ENCODE results near the gene OR2G6.
"Not testable (repeated sequence)": the region's sequence is repeated elsewhere in the genome, so short reads cannot be mapped to it uniquely, and the experiment has no call there.

The OR2G6 gene

DNA sequence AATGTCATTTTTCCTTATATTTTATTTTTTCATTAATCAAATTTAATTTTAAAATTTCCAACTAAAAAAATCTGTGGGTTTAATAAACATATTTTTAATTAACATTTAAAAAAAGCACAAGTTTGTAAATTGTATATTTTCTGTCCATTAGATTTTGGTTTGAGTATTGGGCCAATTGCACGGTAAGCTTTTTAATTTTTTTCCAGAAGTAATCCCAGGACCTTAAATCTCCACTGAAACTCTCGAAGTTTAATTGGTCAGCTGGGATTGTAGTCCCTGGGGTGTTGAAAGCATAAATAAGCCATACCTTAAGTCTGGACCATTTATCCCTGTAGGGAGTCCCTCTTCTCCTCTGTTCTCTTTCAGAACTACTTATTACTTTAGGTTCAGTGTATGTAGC, at the start of gene OR2G6:
TSS of gene OR2G6 (plus strand) at position 301 of the 400 bp plus-strand sequence. CDS start 13,574 bp downstream, outside the sequence.
- not testable (repeated sequence) for DNase-seq (ENCODE audit: low read depth)

GRCh38 chr1:248459117-248459516, 48.8 kb upstream of the OR2G6 start:
- DNase-seq (ENCODE audit: low read depth), result not testable (repeated sequence)

DNA sequence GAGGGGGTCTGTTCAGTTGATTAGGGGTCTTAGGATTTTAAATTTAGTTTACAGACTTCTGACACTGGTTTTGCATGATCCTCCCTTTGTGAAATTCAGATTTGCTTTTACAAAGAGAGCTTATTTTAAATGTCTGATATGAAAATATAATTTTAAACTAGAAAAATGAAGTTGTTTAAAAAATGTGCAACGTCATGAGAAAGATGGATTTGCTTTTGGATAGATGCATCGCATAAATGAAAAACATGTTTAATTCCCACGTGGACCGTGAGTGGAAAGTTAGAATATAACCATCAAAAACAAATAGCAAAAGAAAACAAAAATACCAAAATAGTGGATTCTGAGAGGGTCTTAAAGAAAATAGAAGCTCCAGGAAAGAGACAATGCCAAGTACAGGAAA, 36.7 kb upstream of the OR2G6 start:
- DNase-seq (ENCODE audit: low read depth), result no peak

DNA sequence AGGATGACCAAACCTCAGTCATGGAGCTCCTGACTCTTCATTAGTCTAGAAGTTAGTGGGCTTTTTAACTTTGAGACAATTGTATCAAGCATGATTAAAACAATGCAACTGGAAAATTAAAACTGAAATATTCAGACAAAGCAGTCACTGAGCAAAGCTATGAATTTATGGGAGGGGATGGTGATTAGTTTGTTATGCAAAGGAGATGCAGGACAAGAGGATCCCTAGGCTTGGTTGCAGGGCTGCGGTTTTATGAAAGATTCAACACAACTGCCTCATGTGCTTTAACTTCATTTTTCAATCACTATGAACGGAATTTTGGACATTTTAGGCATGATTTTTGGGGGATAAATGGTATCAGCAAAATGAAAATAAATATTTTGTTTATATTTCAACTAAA, 35.8 kb upstream of the OR2G6 start:
- not testable (repeated sequence) for DNase-seq (ENCODE audit: low read depth)

DNA sequence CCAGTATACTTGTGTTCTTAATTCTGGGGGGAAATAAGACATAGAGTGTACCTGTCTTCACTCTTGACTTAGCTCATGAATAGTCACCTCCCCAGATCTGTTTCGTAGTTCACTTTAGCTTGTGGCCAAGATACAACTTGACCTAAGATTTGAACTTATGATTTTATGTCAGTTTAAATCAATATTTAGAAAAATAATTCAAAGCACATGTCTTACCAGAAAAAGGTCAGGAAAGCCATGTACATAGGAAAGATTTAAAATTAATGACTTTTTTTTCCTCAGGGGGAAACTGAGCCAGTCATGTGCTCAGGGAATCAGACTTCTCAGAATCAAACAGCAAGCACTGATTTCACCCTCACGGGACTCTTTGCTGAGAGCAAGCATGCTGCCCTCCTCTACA, 34.8 kb upstream of the OR2G6 start, which contains the start of gene OR2T3:
TSS of gene OR2T3 (plus strand) at position 301 of the 400 bp plus-strand sequence. CDS start at position 301, 0 bp downstream.
- not testable (repeated sequence) for DNase-seq (ENCODE audit: low read depth)

DNA sequence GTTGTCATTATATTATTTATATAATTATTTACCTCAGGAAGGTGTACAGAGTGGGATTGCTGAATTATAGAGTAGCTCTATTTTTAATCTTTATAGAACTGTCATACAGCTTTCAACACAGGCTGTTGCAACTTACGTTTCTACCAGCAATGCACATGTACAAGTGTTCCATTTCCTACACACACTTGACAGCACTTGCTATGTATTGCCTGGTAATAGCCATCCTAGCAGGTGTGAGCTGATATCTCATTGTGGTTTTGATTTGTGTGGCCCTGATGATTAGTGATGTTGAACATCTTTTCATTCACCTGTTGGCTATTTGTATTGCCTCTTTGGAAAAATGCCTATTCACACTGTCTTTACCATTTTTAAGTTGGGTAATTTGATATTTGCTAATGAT, 32.2 kb upstream of the OR2G6 start:
- DNase-seq (ENCODE audit: low read depth), result not testable (repeated sequence)

DNA sequence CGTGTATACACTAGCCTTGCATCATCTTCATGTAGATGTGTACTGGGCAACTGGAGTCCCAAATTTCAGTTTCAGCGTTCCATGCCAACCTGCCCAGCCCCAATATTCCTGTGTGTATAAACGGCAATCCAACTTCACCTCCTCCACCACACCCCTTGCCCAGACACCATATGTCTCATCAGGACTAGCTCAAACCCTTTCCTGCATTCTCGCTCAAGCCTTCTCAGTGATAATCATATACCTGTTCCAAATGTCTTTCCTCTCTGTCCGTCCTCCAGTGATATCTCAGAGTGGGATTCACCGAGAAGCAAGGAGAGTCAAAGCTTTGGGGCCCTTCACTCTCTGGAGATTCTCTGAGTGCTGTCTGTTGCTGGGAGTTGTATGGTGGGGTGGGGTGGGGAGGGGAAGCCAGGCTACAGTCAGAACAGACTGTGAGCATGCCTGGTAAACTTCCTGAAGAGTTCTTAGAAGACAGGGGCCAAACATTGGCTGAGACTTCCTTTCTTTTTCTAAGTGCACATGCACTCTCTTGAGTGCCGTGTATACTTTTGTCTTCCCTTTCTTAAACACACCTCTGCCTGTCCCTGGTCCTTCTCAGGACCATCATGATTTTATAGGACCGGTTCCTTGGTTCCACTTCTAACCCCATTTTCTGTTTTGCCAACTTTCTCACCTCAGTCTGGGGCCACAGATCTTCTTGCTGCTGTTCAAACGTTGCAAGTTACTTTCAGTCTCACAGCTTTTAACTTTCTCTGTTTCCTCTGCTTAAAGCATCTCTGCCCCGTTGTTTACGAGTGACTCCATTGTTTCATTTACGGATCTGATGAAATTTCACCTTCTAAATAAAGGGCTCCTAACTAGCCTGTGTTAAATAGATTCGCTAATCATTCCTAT, 25.9 kb upstream of the OR2G6 start:
- not testable (repeated sequence) for DNase-seq (ENCODE audit: low read depth)

DNA sequence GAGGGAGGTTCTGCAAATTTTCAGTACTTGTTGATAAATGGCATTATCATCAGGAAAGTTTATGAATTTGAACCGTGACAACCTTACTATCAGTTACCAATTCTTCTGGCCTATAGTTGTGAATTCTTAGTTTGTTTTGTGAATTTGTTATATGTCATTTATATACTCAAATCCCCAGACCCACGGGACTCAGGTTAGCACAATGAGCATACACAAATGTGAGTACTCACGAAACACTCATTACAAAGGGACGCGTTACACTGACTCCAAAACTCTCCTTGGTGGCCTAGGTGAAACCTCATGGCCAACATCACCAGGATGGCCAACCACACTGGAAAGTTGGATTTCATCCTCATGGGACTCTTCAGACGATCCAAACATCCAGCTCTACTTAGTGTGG, 19.6 kb upstream of the OR2G6 start, which contains the start of gene OR2T5:
TSS of gene OR2T5 (plus strand) at position 301 of the 400 bp plus-strand sequence. CDS start at position 301, 0 bp downstream.
- DNase-seq (ENCODE audit: low read depth), result not testable (repeated sequence)

DNA sequence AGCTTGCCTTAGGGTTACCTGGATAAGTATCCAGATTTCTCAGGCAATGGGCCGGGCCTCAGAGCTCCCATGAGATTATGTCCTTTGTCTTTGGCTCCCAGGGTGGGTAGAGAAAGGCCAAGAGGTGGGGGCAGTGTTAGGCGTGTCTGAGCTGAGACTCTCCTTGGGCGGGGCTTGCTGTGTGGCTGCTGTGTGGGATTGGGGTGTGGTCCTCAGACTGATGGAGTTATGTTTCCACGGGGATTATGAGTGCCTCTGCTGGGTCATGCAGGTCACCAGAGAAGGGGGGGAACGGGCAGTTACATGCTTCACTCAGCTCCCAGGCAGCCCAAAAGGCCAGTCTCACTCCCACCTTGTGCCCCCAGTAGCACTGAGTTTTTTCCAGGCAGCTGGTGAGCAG, 11.2 kb upstream of the OR2G6 start:
- DNase-seq (ENCODE audit: low read depth), result not testable (repeated sequence)

DNA sequence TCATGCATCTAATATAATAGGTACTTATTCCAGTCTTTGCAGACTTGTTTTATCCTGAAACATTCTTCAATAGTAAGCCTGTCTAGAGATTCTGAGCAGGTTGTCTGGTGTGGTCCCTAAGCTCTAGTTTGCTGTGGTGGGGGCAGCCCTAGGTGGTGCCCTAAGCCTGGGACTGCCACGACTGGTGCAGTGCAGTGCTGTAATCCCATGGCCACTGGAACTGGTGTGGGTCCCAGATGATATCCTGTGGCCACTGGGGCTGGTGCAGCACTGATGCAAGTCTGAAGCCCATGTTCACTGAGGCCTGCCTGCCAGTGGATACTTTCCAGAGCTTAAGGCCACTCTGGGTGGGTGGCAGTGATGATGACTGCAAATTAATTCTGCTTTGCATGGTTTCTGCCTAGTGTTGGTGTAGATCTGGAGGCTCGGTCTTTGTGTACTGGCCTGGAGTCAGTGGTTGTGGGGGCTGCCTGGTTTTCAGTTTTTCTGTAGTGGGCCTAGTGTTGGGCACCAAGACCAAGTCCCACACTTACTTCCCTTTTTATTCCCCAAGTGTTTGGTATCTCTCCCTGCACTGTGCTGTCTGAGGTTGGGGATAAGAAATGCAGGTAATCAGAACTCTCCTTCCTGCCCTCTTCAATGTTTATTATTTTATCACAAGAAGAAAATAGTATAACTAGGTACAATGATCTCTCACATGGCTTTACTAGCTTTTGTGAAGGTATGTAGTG, 7.4 kb upstream of the OR2G6 start:
- not testable (repeated sequence) for DNase-seq (ENCODE audit: low read depth)

DNA sequence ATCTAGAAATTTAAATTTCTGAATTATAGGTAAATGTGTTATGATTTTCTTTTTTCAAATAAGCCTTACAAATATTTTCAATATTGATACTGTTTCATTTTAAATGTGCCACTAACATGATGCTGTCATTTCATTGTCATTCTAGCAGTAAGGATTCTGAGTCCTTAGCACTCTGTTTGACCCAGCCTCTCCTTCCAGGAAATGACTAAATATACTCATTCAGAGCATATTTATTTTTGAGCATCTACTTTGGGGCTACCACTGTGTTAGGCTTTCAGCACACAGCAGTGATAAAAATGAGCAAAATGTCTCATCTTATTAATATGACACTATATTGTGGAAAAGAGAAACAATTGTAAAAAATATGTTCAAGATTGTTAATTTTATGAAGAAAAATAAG, 2.3 kb downstream of the OR2G6 start:
- DNase-seq (ENCODE audit: low read depth), result not testable (repeated sequence)

DNA sequence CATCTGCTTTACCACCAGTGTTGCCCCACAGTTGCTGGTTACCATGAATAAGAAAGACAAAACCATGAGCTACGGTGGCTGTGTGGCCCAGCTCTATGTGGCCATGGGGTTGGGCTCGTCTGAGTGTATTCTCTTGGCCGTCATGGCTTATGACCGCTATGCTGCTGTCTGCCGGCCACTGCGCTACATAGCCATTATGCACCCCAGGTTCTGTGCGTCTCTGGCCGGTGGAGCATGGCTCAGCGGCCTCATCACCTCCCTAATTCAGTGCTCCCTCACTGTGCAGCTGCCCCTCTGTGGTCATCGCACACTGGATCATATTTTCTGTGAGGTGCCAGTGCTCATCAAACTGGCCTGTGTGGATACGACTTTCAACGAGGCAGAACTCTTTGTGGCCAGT, 14.0 kb downstream of the OR2G6 start:
- no peak for DNase-seq (ENCODE audit: low read depth)

GRCh38 chr1:248537449-248537848, 29.6 kb downstream of the OR2G6 start:
- not testable (repeated sequence) for DNase-seq (ENCODE audit: low read depth)

DNA sequence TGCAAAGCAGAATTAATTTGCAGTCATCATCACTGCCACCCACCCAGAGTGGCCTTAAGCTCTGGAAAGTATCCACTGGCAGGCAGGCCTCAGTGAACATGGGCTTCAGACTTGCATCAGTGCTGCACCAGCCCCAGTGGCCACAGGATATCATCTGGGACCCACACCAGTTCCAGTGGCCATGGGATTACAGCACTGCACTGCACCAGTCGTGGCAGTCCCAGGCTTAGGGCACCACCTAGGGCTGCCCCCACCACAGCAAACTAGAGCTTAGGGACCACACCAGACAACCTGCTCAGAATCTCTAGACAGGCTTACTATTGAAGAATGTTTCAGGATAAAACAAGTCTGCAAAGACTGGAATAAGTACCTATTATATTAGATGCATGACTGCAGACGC, 39.5 kb downstream of the OR2G6 start:
- not testable (repeated sequence) for DNase-seq (ENCODE audit: low read depth)

GRCh38 chr1:248551027-248551426, 43.2 kb downstream of the OR2G6 start:
- not testable (repeated sequence) for DNase-seq (ENCODE audit: low read depth)

DNA sequence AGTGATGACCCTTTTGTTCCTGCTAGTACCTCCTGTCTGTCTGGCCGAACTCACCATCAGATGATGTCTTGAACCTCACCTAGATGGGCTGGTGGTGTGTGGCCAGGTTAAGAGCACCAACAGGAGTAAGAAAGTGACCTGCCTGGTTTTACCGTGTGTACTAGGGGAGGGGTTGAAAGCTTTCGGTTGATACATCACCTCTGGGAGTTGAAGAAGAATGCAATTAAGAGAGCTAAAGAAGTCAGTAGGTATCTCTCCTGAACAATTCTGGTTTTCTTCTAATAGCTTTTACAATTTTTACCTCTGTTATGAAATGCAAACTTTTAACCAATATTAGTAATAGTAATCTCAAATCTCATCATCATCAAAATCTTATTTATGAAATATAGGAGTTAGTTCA, 54.8 kb downstream of the OR2G6 start, which contains the start of gene OR2T29:
TSS of gene OR2T29 (minus strand) at position 101 of the 400 bp plus-strand sequence. CDS start 3,281 bp downstream, outside the sequence.
- not testable (repeated sequence) for DNase-seq (ENCODE audit: low read depth)

DNA sequence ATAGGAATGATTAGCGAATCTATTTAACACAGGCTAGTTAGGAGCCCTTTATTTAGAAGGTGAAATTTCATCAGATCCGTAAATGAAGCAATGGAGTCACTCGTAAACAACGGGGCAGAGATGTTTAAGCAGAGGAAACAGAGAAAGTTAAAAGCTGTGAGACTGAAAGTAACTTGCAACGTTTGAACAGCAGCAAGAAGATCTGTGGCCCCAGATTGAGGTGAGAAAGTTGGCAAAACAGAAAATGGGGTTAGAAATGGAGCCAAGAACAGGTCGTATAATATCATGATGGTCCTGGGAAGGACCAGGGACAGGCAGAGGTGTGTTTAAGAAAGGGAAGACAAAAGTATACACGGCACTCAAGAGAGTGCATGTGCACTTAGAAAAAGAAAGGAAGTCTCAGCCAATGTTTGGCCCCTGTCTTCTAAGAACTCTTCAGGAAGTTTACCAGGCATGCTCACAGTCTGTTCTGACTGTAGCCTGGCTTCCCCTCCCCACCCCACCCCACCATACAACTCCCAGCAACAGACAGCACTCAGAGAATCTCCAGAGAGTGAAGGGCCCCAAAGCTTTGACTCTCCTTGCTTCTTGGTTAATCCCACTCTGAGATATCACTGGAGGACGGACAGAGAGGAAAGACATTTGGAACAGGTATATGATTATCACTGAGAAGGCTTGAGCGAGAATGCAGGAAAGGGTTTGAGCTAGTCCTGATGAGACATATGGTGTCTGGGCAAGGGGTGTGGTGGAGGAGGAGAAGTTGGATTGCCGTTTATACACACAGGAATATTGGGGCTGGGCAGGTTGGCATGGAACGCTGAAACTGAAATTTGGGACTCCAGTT, 57.9 kb downstream of the OR2G6 start:
- not testable (repeated sequence) for DNase-seq (ENCODE audit: low read depth)

DNA sequence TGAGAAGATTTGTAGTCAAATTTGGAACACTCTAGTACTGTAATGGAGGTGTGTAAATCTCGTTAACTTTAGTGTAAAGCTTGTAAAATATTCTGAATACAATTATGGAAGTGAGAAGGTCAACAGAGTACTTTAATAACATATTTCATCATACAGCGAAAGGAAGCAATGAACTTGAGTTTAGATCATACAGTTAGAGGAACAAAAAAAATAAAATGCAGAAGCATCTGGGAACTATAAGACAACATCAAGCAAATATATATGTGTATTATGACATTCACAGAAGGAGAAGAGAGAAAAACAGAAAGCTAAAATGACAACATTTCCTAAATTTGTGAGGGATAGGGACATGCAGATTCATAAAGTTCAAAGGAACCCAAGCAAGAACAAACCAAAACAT, 61.2 kb downstream of the OR2G6 start:
- DNase-seq (ENCODE audit: low read depth), result not testable (repeated sequence)

DNA sequence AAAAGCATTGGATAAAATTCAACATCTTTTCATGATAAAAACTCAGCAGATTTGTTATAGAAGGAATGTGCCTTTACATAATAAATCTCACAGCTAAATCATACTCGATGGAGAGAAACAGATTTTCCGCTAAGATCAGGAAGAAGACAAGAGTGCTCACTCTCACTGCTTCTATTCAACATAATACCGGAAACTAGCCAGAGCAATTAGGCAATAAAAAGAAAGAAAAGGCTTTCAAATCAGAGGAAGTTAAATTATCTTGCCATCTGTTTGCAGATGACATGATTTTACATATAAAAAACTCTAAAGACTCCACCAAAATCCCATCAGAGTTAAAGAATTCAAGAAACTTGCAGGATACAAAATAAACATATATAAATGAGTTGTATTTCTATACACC, 62.9 kb downstream of the OR2G6 start:
- DNase-seq (ENCODE audit: low read depth), result not testable (repeated sequence)

- not testable (repeated sequence) for DNase-seq (ENCODE audit: low read depth)
These were observed 64.2 kb downstream of the OR2G6 start for GRCh38 chr1:248572049-248572448.

- DNase-seq (ENCODE audit: low read depth), result not testable (repeated sequence)
These were observed 66.0 kb downstream of the OR2G6 start for GRCh38 chr1:248573856-248574255.

All from iris pigment epithelial cell (primary cell).